NCI-H226 (cell line): ENCODE results near the gene STEAP3.

Experiments used
- DNase-seq: peaks from one replicate; pipeline ENCODE4 v3.0.0-alpha.2; 2015

STEAP3 gene

DNA sequence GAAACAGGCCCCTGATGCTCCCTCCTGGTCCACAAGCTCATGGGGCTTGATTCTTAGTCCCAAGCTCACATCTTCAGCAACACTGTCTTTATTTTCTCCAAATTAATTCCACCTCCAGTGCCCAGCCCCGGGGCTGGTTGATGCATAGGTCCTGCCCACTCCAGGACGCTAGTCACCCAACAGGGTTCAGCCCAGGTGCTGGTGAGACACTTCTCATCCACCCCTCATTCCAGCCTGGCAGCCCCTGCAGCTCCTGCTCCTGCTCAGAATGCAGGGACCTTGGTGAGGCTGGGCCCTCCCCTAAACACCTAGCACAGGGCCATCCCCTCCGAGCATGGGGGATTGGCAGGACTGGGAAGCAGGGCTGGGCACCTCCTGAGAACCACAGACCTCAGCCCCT, 25.7 kb downstream of the STEAP3 start:
- no peak for DNase-seq

GRCh38 chr2:119249855-119250717, 26.5 kb downstream of the STEAP3 start:
- no peak for DNase-seq

DNA sequence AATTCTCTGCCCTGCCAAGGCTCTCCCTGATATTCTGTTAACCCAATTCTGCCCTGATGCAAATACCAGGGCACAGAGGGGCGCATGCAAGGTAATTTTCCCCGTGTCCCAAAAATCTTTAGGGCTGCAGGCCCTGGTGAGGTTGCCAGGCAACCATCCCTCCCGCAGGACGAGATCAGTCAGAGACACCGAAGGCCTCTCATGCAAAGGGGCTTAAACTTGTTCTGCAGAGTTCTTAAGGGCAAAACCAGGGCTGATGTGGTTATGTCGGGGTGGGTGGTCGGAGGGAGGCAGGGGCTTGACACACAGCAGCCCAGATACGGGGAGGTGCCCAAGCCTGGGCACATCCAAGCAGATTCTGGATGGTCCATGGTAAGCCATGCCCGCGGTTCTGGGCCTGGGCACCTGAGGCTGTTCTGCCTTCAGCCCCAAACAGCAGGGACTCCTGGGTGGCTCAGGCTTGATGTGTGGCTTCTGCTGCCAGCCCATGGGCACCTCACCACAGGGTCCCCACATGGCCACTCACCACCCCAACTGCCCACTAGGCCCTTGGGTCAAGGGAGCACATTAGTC, 27.2 kb downstream of the STEAP3 start:
- DNase-seq: no peak

DNA sequence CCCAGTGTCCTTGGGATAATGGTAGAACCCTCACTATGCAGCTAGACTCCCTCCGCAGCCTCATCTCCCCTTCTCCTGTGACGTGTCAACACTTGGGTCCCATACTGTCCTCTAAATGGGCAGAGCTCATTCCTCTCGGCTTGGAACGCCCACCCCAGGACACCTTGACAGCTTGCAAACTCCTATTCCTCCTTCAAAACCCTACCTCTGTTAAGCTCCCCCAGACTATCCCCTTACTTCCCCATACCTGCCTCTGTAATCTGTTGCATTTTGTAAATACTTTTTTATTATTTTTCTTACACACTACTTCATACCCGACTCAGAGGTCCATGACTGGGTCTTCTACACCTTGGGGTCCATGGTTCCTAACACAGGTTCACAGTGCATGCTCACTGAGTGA, 28.0 kb downstream of the STEAP3 start:
- no peak for DNase-seq

DNA sequence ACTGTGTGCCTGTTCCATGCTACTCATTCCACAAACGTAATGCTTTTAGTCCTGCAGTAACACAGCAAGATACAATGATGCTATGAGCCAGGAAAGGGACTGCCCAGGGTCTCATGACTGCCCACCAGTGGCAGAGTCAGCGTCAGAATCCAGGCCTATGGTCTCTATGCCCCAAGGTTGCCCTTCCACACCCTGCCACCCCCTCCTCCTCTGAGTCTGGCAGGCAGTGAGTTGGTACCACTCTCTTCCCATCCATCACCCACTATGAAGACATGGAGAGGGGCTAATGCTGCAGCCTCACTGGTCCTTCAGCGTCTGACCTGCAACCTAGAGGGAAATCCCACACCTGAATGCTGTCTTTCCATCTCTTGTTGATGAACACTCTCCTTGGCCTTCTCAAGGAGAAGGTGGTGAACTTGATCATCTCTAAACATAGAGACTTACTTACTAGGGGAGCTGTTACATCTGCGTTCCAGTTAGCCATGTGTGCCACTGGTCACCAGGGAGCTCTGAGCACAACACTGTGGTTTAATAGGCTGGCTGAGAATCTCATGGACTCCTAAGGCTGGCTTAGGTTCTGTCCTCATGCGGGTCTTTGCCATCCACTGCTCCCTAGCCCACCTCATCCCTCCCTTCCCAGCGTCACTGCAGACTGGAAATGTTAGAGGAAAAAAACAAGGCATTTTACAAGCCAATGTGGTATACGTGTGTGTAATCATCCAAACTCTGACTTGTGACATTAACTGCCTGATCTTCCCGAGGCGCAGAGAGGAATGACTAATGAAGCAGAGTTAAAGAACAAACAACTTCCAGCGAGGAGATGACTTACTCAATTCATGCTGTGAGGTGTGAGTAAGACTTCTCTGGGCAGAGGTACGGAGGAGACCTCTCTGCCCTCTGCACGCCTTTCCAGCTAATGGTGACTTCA, 28.8 kb downstream of the STEAP3 start:
- peak; percentile 93 for DNase-seq

- peak; percentile 16 for DNase-seq
Observed at GRCh38 chr2:119253114-119253702, 29.6 kb downstream of the STEAP3 start.

DNA sequence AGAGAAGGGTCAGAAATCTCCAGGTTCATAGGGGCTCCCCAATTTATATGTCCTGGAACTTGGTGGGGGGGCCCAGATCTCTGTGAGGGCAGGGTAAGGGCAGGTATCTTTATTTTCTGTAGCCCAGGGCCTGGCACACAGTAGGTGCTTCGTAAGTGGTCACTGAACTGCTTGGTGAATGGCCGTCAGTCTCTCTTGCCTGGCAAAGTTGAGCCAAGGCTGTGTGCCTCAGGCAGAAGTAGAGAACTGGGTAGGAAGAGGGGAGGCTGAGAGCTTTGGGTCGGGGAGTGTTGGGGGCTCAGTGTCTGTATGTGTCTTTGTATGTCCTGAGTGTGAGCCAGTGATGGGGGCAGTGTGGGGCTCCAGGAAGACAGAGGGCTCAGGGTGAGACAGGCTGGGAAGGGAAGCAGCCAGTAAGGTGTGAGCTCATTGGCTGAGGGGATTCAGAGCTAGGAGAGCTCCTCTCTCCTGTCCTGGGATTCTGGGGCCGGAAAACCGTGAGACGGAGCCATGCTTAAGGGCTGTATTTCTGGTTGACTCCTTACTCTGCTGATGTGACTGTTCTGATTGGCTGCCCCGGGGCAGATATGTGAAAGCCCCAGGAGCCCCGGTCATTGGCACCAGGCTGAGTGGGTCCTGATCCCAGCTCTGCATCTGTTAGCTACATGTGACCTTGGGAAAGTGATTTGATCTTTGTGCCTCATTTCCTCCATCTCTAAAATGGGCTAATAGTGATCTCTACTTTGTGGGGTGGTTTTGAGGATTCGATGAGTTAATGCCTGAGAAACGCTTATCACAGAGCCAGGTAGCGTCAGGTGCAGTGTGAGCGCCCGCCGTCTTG, 30.3 kb downstream of the STEAP3 start:
- no peak for DNase-seq

GRCh38 chr2:119254601-119255080, 31.0 kb downstream of the STEAP3 start:
- DNase-seq: no peak

GRCh38 chr2:119255760-119256581, 32.3 kb downstream of the STEAP3 start:
- DNase-seq: peak; percentile 96

DNA sequence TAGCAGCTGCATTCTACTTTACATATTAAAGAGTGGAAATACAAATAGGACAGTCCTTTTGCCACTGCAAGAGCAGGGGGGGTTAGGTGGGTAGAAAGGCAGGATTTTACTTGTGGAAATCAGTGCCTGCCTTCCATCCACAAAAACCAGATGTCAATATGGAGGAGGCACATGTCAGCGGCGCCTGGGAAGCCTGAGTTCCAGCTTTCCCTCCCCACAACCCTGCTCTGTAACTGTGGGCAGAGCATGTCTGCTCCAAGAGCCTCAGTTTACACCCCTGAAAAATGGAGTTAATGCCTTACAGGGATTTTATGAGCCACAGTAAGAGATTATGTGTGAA, 32.9 kb downstream of the STEAP3 start:
- DNase-seq: no peak

DNA sequence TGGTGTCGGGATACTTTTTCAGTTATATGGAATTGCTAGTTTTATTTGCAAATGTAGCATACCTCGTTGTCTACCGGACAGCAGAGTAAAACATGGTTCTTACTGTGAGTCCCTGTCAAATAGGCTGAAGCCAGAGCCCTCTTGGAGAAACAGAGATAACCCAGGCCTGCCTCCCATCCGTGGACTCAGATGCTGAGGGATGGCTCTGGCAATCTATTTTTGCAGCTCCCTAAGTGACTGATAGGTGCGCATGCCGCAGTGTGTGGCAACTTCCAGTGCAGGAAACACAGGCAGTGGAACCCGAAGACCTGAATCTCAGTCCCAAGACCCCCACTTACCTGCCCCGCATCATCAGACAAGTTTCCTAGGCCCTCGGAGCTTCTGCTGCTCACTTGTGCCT, 33.6 kb downstream of the STEAP3 start:
- DNase-seq: no peak

DNA sequence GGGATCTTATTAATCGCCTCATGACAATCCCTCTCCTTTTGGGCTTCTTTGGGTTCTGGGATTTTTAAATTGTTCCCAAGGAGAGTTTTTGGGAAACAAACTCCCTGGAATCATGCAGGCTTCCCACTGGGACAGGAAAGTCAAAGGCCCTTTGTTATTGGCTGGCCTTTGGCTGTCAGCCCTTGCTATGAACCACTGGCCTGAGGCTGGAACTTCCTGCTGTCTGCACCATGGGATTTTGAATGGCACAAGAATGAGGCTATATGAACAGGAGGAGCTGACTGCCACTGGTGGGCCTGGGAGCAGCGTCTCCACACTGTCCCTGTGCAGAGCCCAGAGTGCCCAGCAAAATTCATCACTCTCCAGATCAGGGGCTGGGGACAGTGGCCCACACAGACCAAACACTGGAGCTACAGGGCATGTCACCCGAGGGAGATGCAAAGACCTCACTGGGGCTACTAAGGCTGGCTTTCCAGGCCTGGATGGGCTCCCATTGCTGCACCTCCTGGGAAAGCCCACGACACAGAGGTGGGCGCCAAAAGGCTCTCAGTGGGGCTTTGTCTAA, 35.7 kb downstream of the STEAP3 start:
- no peak for DNase-seq

- no peak for DNase-seq
Observed at GRCh38 chr2:119260646-119261492, 37.2 kb downstream of the STEAP3 start.

- DNase-seq: no peak
Observed at GRCh38 chr2:119261493-119262225, 38.0 kb downstream of the STEAP3 start.

GRCh38 chr2:119263025-119263424, 39.4 kb downstream of the STEAP3 start:
- no peak for DNase-seq

DNA sequence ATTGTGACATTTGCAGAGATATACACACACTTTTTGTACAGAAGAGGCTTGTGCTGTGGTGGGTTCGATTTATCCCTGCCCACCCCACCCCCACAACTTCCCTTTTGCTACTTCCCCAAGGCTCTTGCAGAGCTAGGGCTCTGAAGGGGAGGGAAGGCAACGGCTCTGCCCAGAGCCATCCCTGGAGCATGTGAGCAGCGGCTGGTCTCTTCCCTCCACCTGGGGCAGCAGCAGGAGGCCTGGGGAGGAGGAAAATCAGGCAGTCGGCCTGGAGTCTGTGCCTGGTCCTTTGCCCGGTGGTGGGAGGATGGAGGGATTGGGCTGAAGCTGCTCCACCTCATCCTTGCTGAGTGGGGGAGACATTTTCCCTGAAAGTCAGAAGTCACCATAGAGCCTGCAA, 40.0 kb downstream of the STEAP3 start:
- DNase-seq: no peak

GRCh38 chr2:119264781-119265692, 41.4 kb downstream of the STEAP3 start:
- DNase-seq: peak; percentile 31

- no peak for DNase-seq
Observed at GRCh38 chr2:119265693-119266066, 42.0 kb downstream of the STEAP3 start.
